Tibial nerve (tissue), 3 donors: Measurements from ENCODE around the gene SLC9A9.

Source experiments
- POLR2A ChIP-seq, 2 donors: fragments of 450-650 bp; IDR thresholded peaks; one replicate each; pipeline ENCODE4 v1.6.1; 2017; ENCODE audit warnings: antibody characterized with exemption in 2 of 2, mild to moderate bottlenecking in 2 of 2, moderate library complexity in 2 of 2
- TF ChIP-seq, protein P1 (sequence below), 5 experiments: fragments of 200-600 bp in 3 of 5; fragments of 450-650 bp in 2 of 5; sonication (generic) in 3 of 5; IDR thresholded peaks; one replicate each; pipeline ENCODE4 v1.5.1; 2016 to 2019; ENCODE audit warnings: antibody characterized with exemption in 5 of 5, mild to moderate bottlenecking in 3 of 5, moderate library complexity in 2 of 5

DNA sequence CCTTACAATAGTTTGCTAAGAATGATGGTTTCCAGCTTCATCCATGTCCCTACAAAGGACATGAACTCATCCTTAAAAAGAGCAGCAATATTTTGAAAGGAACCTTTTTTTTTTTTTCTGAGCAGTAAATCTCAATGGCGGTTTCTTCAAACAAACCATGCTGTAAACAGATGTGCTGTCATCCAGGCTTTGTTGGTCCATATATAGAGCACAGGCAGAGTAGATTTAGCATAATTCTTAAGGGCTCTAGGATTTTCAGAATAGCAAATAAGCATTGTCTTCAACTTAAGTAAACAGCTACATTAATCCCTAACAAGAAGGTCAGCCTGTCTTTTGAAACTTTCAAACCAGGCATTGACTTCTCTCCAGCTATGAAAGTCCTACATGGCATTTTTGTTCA lies 334.2 kb downstream of the SLC9A9 start:
- TF ChIP-seq, protein P1, sequence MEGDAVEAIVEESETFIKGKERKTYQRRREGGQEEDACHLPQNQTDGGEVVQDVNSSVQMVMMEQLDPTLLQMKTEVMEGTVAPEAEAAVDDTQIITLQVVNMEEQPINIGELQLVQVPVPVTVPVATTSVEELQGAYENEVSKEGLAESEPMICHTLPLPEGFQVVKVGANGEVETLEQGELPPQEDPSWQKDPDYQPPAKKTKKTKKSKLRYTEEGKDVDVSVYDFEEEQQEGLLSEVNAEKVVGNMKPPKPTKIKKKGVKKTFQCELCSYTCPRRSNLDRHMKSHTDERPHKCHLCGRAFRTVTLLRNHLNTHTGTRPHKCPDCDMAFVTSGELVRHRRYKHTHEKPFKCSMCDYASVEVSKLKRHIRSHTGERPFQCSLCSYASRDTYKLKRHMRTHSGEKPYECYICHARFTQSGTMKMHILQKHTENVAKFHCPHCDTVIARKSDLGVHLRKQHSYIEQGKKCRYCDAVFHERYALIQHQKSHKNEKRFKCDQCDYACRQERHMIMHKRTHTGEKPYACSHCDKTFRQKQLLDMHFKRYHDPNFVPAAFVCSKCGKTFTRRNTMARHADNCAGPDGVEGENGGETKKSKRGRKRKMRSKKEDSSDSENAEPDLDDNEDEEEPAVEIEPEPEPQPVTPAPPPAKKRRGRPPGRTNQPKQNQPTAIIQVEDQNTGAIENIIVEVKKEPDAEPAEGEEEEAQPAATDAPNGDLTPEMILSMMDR (IDR thresholded peaks at IDR 0.05), result no peak
- no peak for TF ChIP-seq POLR2A (IDR thresholded peaks at IDR 0.05)
